ENCODE measurements around the gene FAM184B. TPM values are rescaled to one million over a fixed set of nuclear protein-coding genes. Genes with fewer than 3 reads are reported as not detected.

FAM184B gene
- total RNA-seq, 4 donors from 2014 or later: 0.14 to 0.75 (median 0.18) TPM

DNA sequence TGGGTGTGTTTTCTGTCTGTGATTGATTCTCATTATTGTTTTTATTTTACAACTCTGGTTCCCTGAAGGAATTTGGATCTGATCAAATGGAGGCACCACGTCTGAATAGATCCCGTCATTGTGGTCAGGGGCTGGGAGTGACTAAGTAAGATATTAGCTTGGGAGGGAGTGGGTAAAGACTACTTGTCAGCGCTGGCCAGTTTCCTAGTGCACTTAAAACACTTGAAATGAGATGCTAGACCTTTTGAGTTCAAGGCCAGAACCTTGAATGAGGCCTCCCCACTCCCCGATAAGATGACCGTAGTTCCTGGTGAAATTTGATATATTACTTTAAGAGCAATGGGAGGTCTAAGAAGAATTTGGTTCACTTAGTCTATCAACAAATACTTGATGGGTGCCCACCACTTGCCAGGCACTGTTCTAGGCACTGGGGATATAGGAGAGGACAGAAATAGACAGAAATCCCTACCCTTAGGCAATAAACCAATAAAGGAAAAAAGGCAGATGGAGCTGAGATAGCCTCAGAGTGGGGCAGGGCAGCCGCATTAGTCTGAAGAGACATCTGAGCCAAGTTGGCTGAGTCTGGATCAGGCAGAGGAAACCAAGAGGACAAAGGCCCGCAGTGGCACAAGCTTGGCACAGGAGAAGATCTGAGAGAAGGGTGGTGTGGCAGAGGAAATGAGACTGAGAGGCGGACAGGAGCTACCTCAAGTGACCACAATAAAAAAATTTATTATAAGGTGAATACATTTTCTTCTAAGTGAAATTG lies 11.8 kb downstream of the FAM184B start:
- H3K27ac ChIP-seq: no peak overlapping the region
- no peaks in the 10 kb centered on the region for H3K4me1 ChIP-seq
- H3K36me3 ChIP-seq: no peaks in the 10 kb centered on the region
- in situ Hi-C loops (cut with MboI; ENCODE audit: low pct_ligation_motif_present in 1 of 4, low pct_unique_long_range_greater_than_20kb in 1 of 4, low sequenced_read_pairs in 3 of 4) (no loop called here), intact Hi-C loops (cut with DNase I; ENCODE audit: low total_unique reads) (no loop called here)
- H3K9me3 ChIP-seq: no peaks in the 10 kb centered on the region
- no peak for DNase-seq
- 72 to 92% methylated on average over 5 to 8 of the region's 8 CpGs for WGBS, 2 donors (ENCODE audit: low coverage in 1 of 2)
- TF ChIP-seq POLR2AphosphoS5 (IDR thresholded peaks at IDR 0.05): no peak
- TF ChIP-seq, protein P1, sequence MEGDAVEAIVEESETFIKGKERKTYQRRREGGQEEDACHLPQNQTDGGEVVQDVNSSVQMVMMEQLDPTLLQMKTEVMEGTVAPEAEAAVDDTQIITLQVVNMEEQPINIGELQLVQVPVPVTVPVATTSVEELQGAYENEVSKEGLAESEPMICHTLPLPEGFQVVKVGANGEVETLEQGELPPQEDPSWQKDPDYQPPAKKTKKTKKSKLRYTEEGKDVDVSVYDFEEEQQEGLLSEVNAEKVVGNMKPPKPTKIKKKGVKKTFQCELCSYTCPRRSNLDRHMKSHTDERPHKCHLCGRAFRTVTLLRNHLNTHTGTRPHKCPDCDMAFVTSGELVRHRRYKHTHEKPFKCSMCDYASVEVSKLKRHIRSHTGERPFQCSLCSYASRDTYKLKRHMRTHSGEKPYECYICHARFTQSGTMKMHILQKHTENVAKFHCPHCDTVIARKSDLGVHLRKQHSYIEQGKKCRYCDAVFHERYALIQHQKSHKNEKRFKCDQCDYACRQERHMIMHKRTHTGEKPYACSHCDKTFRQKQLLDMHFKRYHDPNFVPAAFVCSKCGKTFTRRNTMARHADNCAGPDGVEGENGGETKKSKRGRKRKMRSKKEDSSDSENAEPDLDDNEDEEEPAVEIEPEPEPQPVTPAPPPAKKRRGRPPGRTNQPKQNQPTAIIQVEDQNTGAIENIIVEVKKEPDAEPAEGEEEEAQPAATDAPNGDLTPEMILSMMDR (IDR thresholded peaks at IDR 0.05): no peak
- TF ChIP-seq EP300 (IDR thresholded peaks at IDR 0.05; ENCODE audit: low read depth): no peak
- TF ChIP-seq POLR2A (IDR thresholded peaks at IDR 0.05): no peak
- no peaks in the 10 kb centered on the region for H3K27me3 ChIP-seq
- H3K4me3 ChIP-seq: no peak overlapping the region

DNA sequence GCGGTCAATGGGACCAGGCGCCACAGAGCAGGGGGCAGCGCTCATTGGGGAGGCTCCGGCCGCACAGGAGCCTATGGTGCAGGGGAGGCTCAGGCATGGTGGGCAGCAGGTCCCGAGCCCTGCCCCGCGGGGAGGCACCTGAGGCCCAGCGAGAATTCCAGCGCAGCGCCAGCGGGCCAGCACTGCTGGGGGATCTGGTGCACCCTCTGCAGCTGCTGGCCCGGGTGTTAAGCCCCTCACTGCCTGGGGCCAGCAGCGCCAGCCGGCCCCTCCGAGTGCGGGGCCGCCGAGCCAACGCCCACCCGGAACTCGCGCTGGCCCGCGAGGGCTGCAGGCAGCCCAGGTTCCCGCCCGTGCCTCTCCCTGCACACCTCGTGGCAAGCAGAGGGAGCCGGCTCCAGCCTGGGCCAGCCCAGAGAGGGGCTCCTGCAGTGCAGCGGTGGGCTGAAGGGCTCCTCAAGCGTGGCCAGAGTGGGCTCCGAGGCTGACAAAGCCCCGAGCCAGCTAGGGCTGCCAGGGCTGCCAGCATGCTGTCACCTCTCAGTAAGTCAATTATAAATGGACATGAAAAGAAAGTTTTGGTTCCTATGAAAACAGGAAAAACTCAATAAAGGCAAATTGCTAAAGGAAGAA lies 14.5 kb downstream of the FAM184B start:
- intact Hi-C loops (cut with DNase I; ENCODE audit: low total_unique reads): no loop called here
- 94 to 100% methylated on average over 5 to 25 of the region's 33 CpGs for WGBS, 2 donors (ENCODE audit: low coverage in 1 of 2)
- no peaks in the 10 kb centered on the region for H3K36me3 ChIP-seq

GRCh38 chr4:17765514-17766286 lies 15.7 kb downstream of the FAM184B start:
- H3K27ac ChIP-seq: no peak overlapping the region
- intact Hi-C loops (cut with DNase I; ENCODE audit: low total_unique reads): no loop called here
- DNase-seq: no peak
- no peaks in the 10 kb centered on the region for H3K4me1 ChIP-seq
- no peak overlapping the region for H3K4me3 ChIP-seq
- WGBS, 2 donors (ENCODE audit: low coverage in 1 of 2): 76 to 93% methylated on average over 3 to 11 of the region's 11 CpGs
- in situ Hi-C loops (cut with MboI; ENCODE audit: low pct_ligation_motif_present in 1 of 4, low pct_unique_long_range_greater_than_20kb in 1 of 4, low sequenced_read_pairs in 3 of 4): no loop called here
- H3K27me3 ChIP-seq: no peaks in the 10 kb centered on the region
- H3K9me3 ChIP-seq: no peaks in the 10 kb centered on the region
- TF ChIP-seq, protein P1 (IDR thresholded peaks at IDR 0.05): no peak
- no peak for TF ChIP-seq EP300 (IDR thresholded peaks at IDR 0.05; ENCODE audit: low read depth)
- TF ChIP-seq POLR2A (IDR thresholded peaks at IDR 0.05): no peak
- no peak for TF ChIP-seq POLR2AphosphoS5 (IDR thresholded peaks at IDR 0.05)
- no peaks in the 10 kb centered on the region for H3K36me3 ChIP-seq

More for the DNA sequence above, 14.5 kb downstream of the FAM184B start:
- H3K27me3 ChIP-seq: no peaks in the 10 kb centered on the region
- no peak overlapping the region for H3K4me3 ChIP-seq
- no peak overlapping the region for H3K27ac ChIP-seq
- no peaks in the 10 kb centered on the region for H3K4me1 ChIP-seq
- no peak for DNase-seq
- in situ Hi-C loops (cut with MboI; ENCODE audit: low pct_ligation_motif_present in 1 of 4, low pct_unique_long_range_greater_than_20kb in 1 of 4, low sequenced_read_pairs in 3 of 4): no loop called here
- TF ChIP-seq POLR2AphosphoS5 (IDR thresholded peaks at IDR 0.05): no peak
- TF ChIP-seq POLR2A (IDR thresholded peaks at IDR 0.05): no peak
- TF ChIP-seq EP300 (IDR thresholded peaks at IDR 0.05; ENCODE audit: low read depth): no peak
- TF ChIP-seq, protein P1 (IDR thresholded peaks at IDR 0.05): no peak
- no peaks in the 10 kb centered on the region for H3K9me3 ChIP-seq

- 52 to 92% methylated on average over 2 to 5 of the region's 5 CpGs for WGBS, 2 donors (ENCODE audit: low coverage in 1 of 2)
- Histone ChIP-seq H3K4me1 (no peaks in the 10 kb centered on the region), H3K36me3 (no peaks in the 10 kb centered on the region), H3K27me3 (no peaks in the 10 kb centered on the region), H3K27ac (no peak overlapping the region), H3K9me3 (no peaks in the 10 kb centered on the region), H3K4me3 (no peak overlapping the region)
- intact Hi-C loops (cut with DNase I; ENCODE audit: low total_unique reads): no loop called here
- no peak for DNase-seq
- TF ChIP-seq, protein P1 (IDR thresholded peaks at IDR 0.05): no peak
- no peak for TF ChIP-seq EP300 (IDR thresholded peaks at IDR 0.05; ENCODE audit: low read depth)
- TF ChIP-seq POLR2A (IDR thresholded peaks at IDR 0.05): no peak
- TF ChIP-seq POLR2AphosphoS5 (IDR thresholded peaks at IDR 0.05): no peak
- in situ Hi-C loops (cut with MboI; ENCODE audit: low pct_ligation_motif_present in 1 of 4, low pct_unique_long_range_greater_than_20kb in 1 of 4, low sequenced_read_pairs in 3 of 4): no loop called here
Measured at GRCh38 chr4:17763931-17764330, 17.5 kb downstream of the FAM184B start.

Measured in transverse colon (tissue), 4 donors.